Mesenchymal stem cell (in vitro differentiated cells and primary cell): ENCODE results near the gene DBNDD1.

Source experiments
- DNase-seq: peaks from one replicate; pipeline ENCODE4 v3.0.0-alpha.2; 2013
- H2AFZ ChIP-seq: one replicate; pipeline ENCODE4 v1.6.1; 2013; ENCODE audit warnings: low read depth, mild to moderate bottlenecking, control low read depth, inconsistent platforms, low read length, moderate library complexity
- H2AK5ac ChIP-seq: 2 replicates; pipeline ENCODE4 v1.6.1; 2013; ENCODE audit warnings: low read length, moderate library complexity, mild to moderate bottlenecking, inconsistent platforms; ENCODE audit not compliant: severe bottlenecking
- H2BK120ac ChIP-seq: one replicate; pipeline ENCODE4 v1.6.1; 2013; ENCODE audit warnings: low read depth, mild to moderate bottlenecking, inconsistent platforms, low read length, moderate library complexity
- H2BK12ac ChIP-seq, 2 experiments: one replicate each; pipeline ENCODE4 v1.6.1; 2013; ENCODE audit warnings: inconsistent platforms in 2 of 2, low read length in 2 of 2, mild to moderate bottlenecking in 2 of 2, moderate library complexity in 2 of 2, control low read depth in 1 of 2
- H2BK15ac ChIP-seq: one replicate; pipeline ENCODE4 v1.6.1; 2013; ENCODE audit warnings: mild to moderate bottlenecking, low read depth, inconsistent platforms; ENCODE audit not compliant: poor library complexity, severe bottlenecking
- H2BK5ac ChIP-seq: 2 replicates; pipeline ENCODE4 v1.6.1; 2013; ENCODE audit warnings: low read depth, mild to moderate bottlenecking, low read length, control low read depth, inconsistent platforms; ENCODE audit not compliant: poor library complexity, severe bottlenecking
- H3K14ac ChIP-seq, 2 experiments: one replicate each; pipeline ENCODE4 v1.6.1; 2013; ENCODE audit warnings: inconsistent platforms in 2 of 2, low read length in 2 of 2, control low read depth in 1 of 2, mild to moderate bottlenecking in 1 of 2, moderate library complexity in 1 of 2
- H3K18ac ChIP-seq, 2 experiments: one replicate each; pipeline ENCODE4 v1.6.1; 2013; ENCODE audit warnings: inconsistent platforms in 2 of 2, low read length in 2 of 2, control low read depth in 1 of 2, low read depth in 1 of 2, mild to moderate bottlenecking in 1 of 2
- H3K23ac ChIP-seq, 2 experiments: one replicate each; pipeline ENCODE4 v1.6.1; 2013; ENCODE audit warnings: inconsistent platforms in 2 of 2, low read length in 2 of 2, mild to moderate bottlenecking in 2 of 2, moderate library complexity in 2 of 2, control low read depth in 1 of 2
- H3K27ac ChIP-seq: 2 replicates; pipeline ENCODE4 v1.5.1; 2013; ENCODE audit warnings: mild to moderate bottlenecking, moderate library complexity, low read length, control low read depth, inconsistent platforms; ENCODE audit not compliant: poor library complexity, severe bottlenecking
- H3K27me3 ChIP-seq, 2 experiments: 2 replicates each; pipeline versions ENCODE4 v1.6.1 to v1.7.0; 2013; ENCODE audit warnings: low read length in 2 of 2, mild to moderate bottlenecking in 2 of 2, moderate library complexity in 2 of 2, control low read depth in 1 of 2, inconsistent platforms in 1 of 2; ENCODE audit not compliant: control insufficient read depth in 1 of 2, insufficient read depth in 1 of 2
- H3K36me3 ChIP-seq, 2 experiments: 2 replicates each; pipeline versions ENCODE4 v1.6.1 to v1.7.0; 2013; ENCODE audit warnings: low read length in 2 of 2, control low read depth in 1 of 2, inconsistent platforms in 1 of 2, low read depth in 1 of 2, mild to moderate bottlenecking in 1 of 2; ENCODE audit not compliant: insufficient read depth in 2 of 2, control insufficient read depth in 1 of 2
- H3K4ac ChIP-seq, 2 experiments: one replicate each; pipeline ENCODE4 v1.6.1; 2013; ENCODE audit warnings: inconsistent platforms in 2 of 2, low read length in 2 of 2, mild to moderate bottlenecking in 2 of 2, moderate library complexity in 2 of 2, control low read depth in 1 of 2, low read depth in 1 of 2
- H3K4me1 ChIP-seq: 2 replicates; pipeline ENCODE4 v1.6.1; 2013; ENCODE audit warnings: low read depth, low read length, control low read depth; ENCODE audit not compliant: control insufficient read depth, insufficient read depth
- H3K4me2 ChIP-seq: 2 replicates; pipeline ENCODE4 v1.6.1; 2013; ENCODE audit warnings: low read length, mild to moderate bottlenecking, inconsistent platforms; ENCODE audit not compliant: poor library complexity, severe bottlenecking
- H3K4me3 ChIP-seq, 2 experiments: 2 replicates each; pipeline versions ENCODE4 v1.5.1 to v1.7.0; 2013; ENCODE audit warnings: low read length in 2 of 2, mild to moderate bottlenecking in 2 of 2, control low read depth in 1 of 2, low read depth in 1 of 2; ENCODE audit not compliant: insufficient read depth in 1 of 2
- H3K79me1 ChIP-seq: replicated peaks from 2 replicates; pipeline ENCODE4 v1.6.1; 2013; ENCODE audit warnings: mild to moderate bottlenecking, control low read depth, low read length, inconsistent platforms; ENCODE audit not compliant: poor library complexity, severe bottlenecking
- H3K9ac ChIP-seq: 2 replicates; pipeline ENCODE4 v1.7.0; 2013; ENCODE audit warnings: mild to moderate bottlenecking, low read length, moderate library complexity
- H3K9me3 ChIP-seq: 2 replicates; pipeline ENCODE4 v1.7.0; 2013; ENCODE audit warnings: mild to moderate bottlenecking, low read length; ENCODE audit not compliant: control insufficient read depth
- H4K8ac ChIP-seq: one replicate; pipeline ENCODE4 v1.6.1; 2013; ENCODE audit warnings: inconsistent platforms, mild to moderate bottlenecking, low read length, moderate library complexity
- H4K91ac ChIP-seq: one replicate; pipeline ENCODE4 v1.6.1; 2013; ENCODE audit warnings: mild to moderate bottlenecking, low read length, inconsistent platforms
- WGBS: methylation state at CpG from one replicate; pipeline ENCODE4 v1.1.7; 2013; ENCODE audit warnings: mixed read lengths; 5-methylcytosine and 5-hydroxymethylcytosine counted together

DBNDD1 gene

GRCh38 chr16:90031186-90031930, 12.1 kb upstream of the DBNDD1 start:
- WGBS: 93% methylated on average over 19 of the region's 19 CpGs
- H2AFZ ChIP-seq: no peak overlapping the region

GRCh38 chr16:90028985-90029384, 9.7 kb upstream of the DBNDD1 start:
- H2BK15ac ChIP-seq: no peak overlapping the region
- H4K91ac ChIP-seq: no peak overlapping the region
- H2BK120ac ChIP-seq: no peak overlapping the region
- no peak for DNase-seq
- H2BK5ac ChIP-seq: no peak overlapping the region
- peaks cover 5% of the 10 kb centered on the region for H3K79me1 ChIP-seq
- no peaks in the 10 kb centered on the region for H3K9me3 ChIP-seq
- H2AK5ac ChIP-seq: no peak overlapping the region
- 91% methylated on average over 12 of the region's 12 CpGs for WGBS
- H3K4me3 ChIP-seq: no peak overlapping the region
- H3K18ac ChIP-seq: no peak overlapping the region
- H3K27me3 ChIP-seq: no peaks in the 10 kb centered on the region
- H3K23ac ChIP-seq: no peak overlapping the region
- H2AFZ ChIP-seq: no peak overlapping the region
- H3K9ac ChIP-seq: no peak overlapping the region
- no peak overlapping the region for H3K27ac ChIP-seq
- no peak overlapping the region for H3K14ac ChIP-seq
- H4K8ac ChIP-seq: no peak overlapping the region
- H2BK12ac ChIP-seq: no peak overlapping the region
- peaks cover 5% of the 10 kb centered on the region for H3K4me1 ChIP-seq
- H3K36me3 ChIP-seq: peaks cover 31 to 36% of the 10 kb centered on the region in 2 experiments
- H3K4ac ChIP-seq: no peak overlapping the region
- no peak overlapping the region for H3K4me2 ChIP-seq

More at GRCh38 chr16:90031186-90031930, 12.1 kb upstream of the DBNDD1 start:
- DNase-seq: no peak
- Histone ChIP-seq H3K9ac (no peak overlapping the region), H3K79me1 (peaks cover 3% of the 10 kb centered on the region), H3K27me3 (no peaks in the 10 kb centered on the region), H3K27ac (no peak overlapping the region), H2BK5ac (no peak overlapping the region), H3K4ac (no peak overlapping the region), H3K4me1 (peaks cover 14% of the 10 kb centered on the region), H4K91ac (no peak overlapping the region), H3K4me3 (no peak overlapping the region), H3K23ac (no peak overlapping the region), H3K18ac (no peak overlapping the region), H3K36me3 (peaks cover 38 to 49% of the 10 kb centered on the region in 2 experiments), H2BK120ac (no peak overlapping the region), H2BK12ac (no peak overlapping the region), H3K4me2 (no peak overlapping the region), H3K14ac (no peak overlapping the region), H2BK15ac (no peak overlapping the region), H3K9me3 (no peaks in the 10 kb centered on the region), H2AK5ac (no peak overlapping the region), H4K8ac (no peak overlapping the region)

DNA sequence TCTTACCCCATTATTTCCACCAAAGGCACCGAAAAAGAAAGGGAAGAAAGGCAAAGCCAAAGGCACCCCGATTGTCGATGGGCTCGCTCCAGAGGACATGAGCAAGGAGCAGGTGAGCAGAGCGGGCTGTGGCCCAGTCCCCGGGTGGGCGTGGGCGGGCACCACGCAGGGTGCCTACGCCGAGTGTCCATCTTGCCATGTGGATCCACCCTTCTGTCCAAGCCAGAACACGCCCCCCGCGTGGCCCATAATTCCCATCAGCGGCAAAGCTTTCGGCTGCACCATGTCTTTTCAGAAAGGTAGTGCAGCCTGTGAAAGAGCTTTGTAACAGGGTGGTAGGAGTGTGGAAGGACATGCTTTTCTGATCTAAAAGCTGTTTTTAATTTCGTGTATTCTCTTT, 8.4 kb upstream of the DBNDD1 start:
- WGBS: 94% methylated on average over 16 of the region's 17 CpGs
- no peak overlapping the region for H3K4me2 ChIP-seq
- no peak overlapping the region for H3K18ac ChIP-seq
- peaks cover 9% of the 10 kb centered on the region for H3K4me1 ChIP-seq
- H3K14ac ChIP-seq: no peak overlapping the region
- H3K27ac ChIP-seq: no peak overlapping the region
- H3K4ac ChIP-seq: no peak overlapping the region
- H3K23ac ChIP-seq: no peak overlapping the region
- H3K27me3 ChIP-seq: no peaks in the 10 kb centered on the region
- H3K79me1 ChIP-seq: peaks cover 7% of the 10 kb centered on the region
- no peak overlapping the region for H2BK12ac ChIP-seq
- no peak overlapping the region for H4K8ac ChIP-seq
- no peak overlapping the region for H2AK5ac ChIP-seq
- no peak for DNase-seq
- H2AFZ ChIP-seq: no peak overlapping the region
- no peak overlapping the region for H2BK5ac ChIP-seq
- peak overlapping the region; percentile 58 for H4K91ac ChIP-seq
- H3K36me3 ChIP-seq: peaks cover 24 to 32% of the 10 kb centered on the region in 2 experiments
- H2BK15ac ChIP-seq: no peak overlapping the region
- H3K9ac ChIP-seq: no peak overlapping the region
- no peaks in the 10 kb centered on the region for H3K9me3 ChIP-seq
- no peak overlapping the region for H2BK120ac ChIP-seq
- no peak overlapping the region for H3K4me3 ChIP-seq

DNA sequence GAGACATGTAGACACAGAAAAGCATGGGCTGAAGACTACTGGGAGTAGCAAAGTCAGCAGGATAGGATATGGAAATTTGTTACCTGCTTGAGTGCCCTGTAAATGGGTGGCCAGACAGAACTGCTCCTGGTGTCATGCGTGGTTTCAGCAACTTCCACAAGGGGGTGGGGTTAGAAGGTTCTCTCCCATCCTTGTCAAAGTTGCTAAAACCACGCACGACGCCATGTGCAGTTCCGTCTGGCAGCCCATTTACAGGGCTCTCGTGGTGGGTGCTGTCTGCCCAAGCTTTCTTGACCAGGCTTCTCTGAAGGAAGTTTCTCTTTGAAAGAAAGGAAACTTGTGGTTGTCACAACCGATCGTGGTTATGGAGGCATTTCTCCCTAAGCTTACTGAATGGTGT, 6.9 kb upstream of the DBNDD1 start:
- Histone ChIP-seq H3K4ac (no peak overlapping the region), H2BK120ac (no peak overlapping the region), H3K9ac (no peak overlapping the region), H3K27ac (no peak overlapping the region), H2BK12ac (no peak overlapping the region), H3K14ac (no peak overlapping the region), H2AK5ac (no peak overlapping the region), H3K27me3 (no peaks in the 10 kb centered on the region), H3K4me2 (no peak overlapping the region), H3K4me3 (no peak overlapping the region), H3K18ac (no peak overlapping the region), H2AFZ (no peak overlapping the region), H3K36me3 (peaks cover 9 to 18% of the 10 kb centered on the region in 2 experiments), H3K23ac (no peak overlapping the region), H3K9me3 (no peaks in the 10 kb centered on the region), H4K8ac (no peak overlapping the region), H4K91ac (no peak overlapping the region), H3K79me1 (peaks cover 10% of the 10 kb centered on the region), H2BK5ac (no peak overlapping the region), H3K4me1 (peaks cover 9% of the 10 kb centered on the region), H2BK15ac (no peak overlapping the region)
- WGBS: 84% methylated on average over 8 of the region's 8 CpGs
- DNase-seq: no peak
